Kidney epithelial cell (primary cell): ENCODE results near the gene SP7. TPM values are rescaled to one million over a fixed set of nuclear protein-coding genes. Genes with fewer than 3 reads are reported as not detected.

Experiments used
- DNase-seq: peaks from one replicate; pipeline ENCODE4 v3.0.0-alpha.2; 2010; ENCODE audit warnings: low read depth
- H3K27me3 ChIP-seq: 2 replicates; pipeline ENCODE4 v1.6.0; 2011; ENCODE audit warnings: low read length; ENCODE audit not compliant: control insufficient read depth, insufficient read depth
- H3K36me3 ChIP-seq: 2 replicates; pipeline ENCODE4 v1.5.1; 2011; ENCODE audit warnings: low read length; ENCODE audit not compliant: control insufficient read depth, insufficient read depth
- H3K4me3 ChIP-seq: 2 replicates; pipeline ENCODE4 v1.5.1; 2011; ENCODE audit warnings: low read depth, mild to moderate bottlenecking, control low read depth, low read length
- total RNA-seq: library from RNA; depleted of rRNA; stranded (reverse); fragments of >200 nt; gene quantifications from 2 replicates; pipeline ENCODE4 v1.2.3, GENCODE V29; 2015
- TF ChIP-seq, protein P1 (sequence below): IDR thresholded peaks from 2 replicates; pipeline ENCODE4 v1.5.1; 2011; ENCODE audit warnings: mild to moderate bottlenecking, moderate library complexity, low read length, control low read depth, inconsistent platforms; ENCODE audit not compliant: insufficient read depth, poor library complexity, severe bottlenecking

Gene SP7
- total RNA-seq, 1 donor from 2014 or later, result not detected

DNA sequence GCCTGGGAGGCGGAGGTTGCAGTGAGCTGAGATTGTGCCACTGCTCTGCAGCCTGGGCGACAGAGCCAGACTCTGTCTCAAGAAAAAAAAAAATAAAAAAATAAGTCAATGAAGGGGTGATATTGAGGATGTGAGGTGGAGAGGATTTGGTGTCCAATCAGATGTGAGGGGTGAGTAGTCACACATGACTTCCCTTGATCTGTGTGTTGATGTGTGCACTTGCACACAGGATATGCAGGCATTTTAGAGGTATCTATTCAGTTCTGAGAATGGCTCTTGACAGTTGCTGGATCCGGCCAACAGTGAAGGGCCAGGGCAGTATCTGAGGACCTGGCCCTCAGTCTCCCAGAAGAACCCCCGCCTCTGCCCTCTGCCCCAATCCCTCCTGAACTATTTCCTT, 7.8 kb upstream of the SP7 start:
- no peak for DNase-seq
- TF ChIP-seq, protein P1, sequence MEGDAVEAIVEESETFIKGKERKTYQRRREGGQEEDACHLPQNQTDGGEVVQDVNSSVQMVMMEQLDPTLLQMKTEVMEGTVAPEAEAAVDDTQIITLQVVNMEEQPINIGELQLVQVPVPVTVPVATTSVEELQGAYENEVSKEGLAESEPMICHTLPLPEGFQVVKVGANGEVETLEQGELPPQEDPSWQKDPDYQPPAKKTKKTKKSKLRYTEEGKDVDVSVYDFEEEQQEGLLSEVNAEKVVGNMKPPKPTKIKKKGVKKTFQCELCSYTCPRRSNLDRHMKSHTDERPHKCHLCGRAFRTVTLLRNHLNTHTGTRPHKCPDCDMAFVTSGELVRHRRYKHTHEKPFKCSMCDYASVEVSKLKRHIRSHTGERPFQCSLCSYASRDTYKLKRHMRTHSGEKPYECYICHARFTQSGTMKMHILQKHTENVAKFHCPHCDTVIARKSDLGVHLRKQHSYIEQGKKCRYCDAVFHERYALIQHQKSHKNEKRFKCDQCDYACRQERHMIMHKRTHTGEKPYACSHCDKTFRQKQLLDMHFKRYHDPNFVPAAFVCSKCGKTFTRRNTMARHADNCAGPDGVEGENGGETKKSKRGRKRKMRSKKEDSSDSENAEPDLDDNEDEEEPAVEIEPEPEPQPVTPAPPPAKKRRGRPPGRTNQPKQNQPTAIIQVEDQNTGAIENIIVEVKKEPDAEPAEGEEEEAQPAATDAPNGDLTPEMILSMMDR, result no peak
- no peak overlapping the region for H3K4me3 ChIP-seq
- H3K36me3 ChIP-seq, result no peaks in the 10 kb centered on the region
- peaks cover 1% of the 10 kb centered on the region for H3K27me3 ChIP-seq

DNA sequence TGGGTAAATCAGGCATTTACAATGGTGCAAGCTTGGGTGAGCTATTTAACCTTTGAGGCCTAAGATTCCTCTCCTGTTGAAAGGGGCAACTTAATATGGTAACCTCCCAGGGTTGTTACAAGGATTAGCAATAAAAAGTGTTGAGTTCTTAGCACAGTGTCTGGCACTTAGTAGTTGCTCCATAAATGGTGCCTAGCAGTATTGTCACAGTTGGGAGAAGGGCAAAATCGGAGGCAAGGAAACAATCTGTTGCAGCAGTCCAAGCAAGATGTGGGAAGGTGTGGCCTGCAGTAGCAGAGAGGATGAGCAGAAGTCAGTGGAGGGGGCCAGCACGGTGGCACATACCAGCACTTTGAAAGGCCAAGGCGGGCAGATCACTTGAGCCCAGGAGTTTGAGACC, 7.3 kb upstream of the SP7 start:
- Histone ChIP-seq H3K4me3 (no peak overlapping the region), H3K36me3 (no peaks in the 10 kb centered on the region)
- TF ChIP-seq, protein P1, result no peak

DNA sequence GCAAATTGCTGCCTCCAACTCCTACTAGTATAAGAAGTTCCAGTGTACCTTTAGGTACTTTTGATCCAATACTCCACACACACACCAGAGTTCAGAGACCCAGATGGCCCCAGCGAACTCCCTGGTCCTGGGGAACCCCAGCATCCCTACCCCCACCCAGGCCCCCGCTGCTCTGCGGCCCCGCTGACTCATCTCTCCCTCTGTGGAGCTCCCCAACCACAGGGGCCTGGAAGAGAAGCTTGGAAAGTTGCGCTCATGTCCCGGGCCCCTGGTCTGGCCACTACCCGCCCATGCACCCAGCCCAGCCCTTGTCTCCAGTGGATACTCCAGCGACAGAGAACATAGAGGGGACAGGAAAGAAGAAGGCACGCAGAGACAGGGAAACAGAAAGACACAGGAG, 4.2 kb upstream of the SP7 start:
- peaks cover 32% of the 10 kb centered on the region for H3K27me3 ChIP-seq
- no peak overlapping the region for H3K4me3 ChIP-seq
- TF ChIP-seq, protein P1, result no peak
- H3K36me3 ChIP-seq, result no peaks in the 10 kb centered on the region
- no peak for DNase-seq

More for the DNA sequence above, 7.3 kb upstream of the SP7 start:
- H3K27me3 ChIP-seq, result peaks cover 6% of the 10 kb centered on the region
- DNase-seq, result no peak

DNA sequence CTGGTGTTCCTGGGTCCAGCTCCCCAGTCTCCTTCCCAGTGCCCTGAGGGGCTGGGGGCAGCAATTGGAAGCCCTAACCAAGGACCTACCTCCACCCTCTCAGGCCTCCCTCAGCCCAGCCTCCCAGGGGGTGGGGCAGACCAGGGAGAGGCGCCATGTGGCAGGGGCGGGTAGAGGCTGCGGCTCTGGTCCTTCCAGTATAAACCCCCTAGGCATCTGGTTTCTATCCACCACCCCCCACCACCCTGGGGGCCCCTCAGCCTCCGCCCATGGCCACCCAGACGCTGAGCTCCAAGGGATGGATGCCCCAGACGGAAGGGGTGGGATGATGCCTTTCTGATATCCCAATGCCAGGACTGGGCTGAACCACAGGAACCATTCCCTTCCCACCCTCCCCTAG, 2.8 kb upstream of the SP7 start:
- Histone ChIP-seq H3K36me3 (no peaks in the 10 kb centered on the region), H3K4me3 (no peak overlapping the region), H3K27me3 (peaks cover 33% of the 10 kb centered on the region)
- TF ChIP-seq, protein P1, result no peak
- no peak for DNase-seq

DNA sequence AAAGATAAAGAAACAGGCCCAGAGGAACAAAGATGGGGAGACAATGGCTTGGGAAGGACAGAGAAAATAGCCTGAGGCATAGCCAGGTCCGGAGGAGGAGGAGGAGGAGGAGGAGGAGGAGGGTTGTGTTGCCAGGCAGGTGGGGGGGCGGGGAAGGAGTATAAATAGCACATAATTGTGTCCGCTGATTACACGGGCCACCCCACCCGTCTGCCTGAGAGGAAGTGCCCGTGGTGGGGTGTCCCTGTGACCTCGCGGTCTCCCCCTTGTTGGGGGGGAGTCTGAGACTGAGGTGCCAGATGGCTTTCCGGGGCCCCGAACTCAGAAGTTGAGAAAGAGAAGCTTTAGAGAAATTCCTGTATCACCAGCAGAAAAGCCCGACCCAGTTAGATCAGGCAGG, 1.9 kb upstream of the SP7 start:
- no peaks in the 10 kb centered on the region for H3K36me3 ChIP-seq
- TF ChIP-seq, protein P1, result no peak
- no peak for DNase-seq
- peaks cover 37% of the 10 kb centered on the region for H3K27me3 ChIP-seq
- no peak overlapping the region for H3K4me3 ChIP-seq

DNA sequence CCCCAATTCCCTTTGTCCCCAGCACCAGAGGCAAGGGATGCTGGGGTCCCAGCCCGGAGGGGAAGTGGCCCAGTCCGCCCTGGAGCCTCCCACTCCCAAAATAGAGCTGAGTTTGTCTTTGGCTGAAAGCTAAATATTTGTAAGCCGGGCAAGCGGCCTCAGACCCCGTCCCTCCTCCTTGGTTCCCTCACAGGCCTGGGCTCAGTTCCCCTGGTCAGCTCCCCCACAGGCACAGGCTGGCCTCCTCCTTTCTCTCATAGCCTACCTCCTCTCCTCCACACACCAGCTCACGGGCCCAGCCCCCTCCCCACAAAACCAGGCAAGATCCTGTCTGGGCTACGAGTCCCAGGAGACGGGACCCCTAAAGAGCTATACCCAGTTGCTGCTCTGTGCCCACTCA, 1.3 kb downstream of the SP7 start:
- H3K4me3 ChIP-seq, result no peak overlapping the region
- no peak for DNase-seq
- H3K27me3 ChIP-seq, result peaks cover 41% of the 10 kb centered on the region
- no peaks in the 10 kb centered on the region for H3K36me3 ChIP-seq
- TF ChIP-seq, protein P1, result no peak
